ENCODE results near the gene SLC2A5.

SLC2A5 gene

GRCh38 chr1:9061252-9061960 is 8.0 kb downstream of the SLC2A5 start:
- DNase-seq: no peak

- DNase-seq: no peak
Measured at GRCh38 chr1:9059891-9060744, 9.3 kb downstream of the SLC2A5 start.

GRCh38 chr1:9058465-9058864 is 11.0 kb downstream of the SLC2A5 start:
- no peak for DNase-seq

GRCh38 chr1:9057851-9058250 is 11.6 kb downstream of the SLC2A5 start:
- DNase-seq: no peak

GRCh38 chr1:9052272-9053049 is 17.0 kb downstream of the SLC2A5 start:
- DNase-seq: no peak

- no peak for DNase-seq
Measured at GRCh38 chr1:9051379-9051778, 18.1 kb downstream of the SLC2A5 start.

- DNase-seq: no peak
Measured at GRCh38 chr1:9050803-9051202, 18.6 kb downstream of the SLC2A5 start.

- DNase-seq: no peak
Measured at GRCh38 chr1:9048551-9048950, 20.9 kb downstream of the SLC2A5 start.

- no peak for DNase-seq
Measured at GRCh38 chr1:9047019-9047418, 22.4 kb downstream of the SLC2A5 start.

- no peak for DNase-seq
Measured at GRCh38 chr1:9045861-9046510, 23.4 kb downstream of the SLC2A5 start.

GRCh38 chr1:9044236-9044635 is 25.2 kb downstream of the SLC2A5 start:
- no peak for DNase-seq

- DNase-seq: no peak
Measured at GRCh38 chr1:9042272-9042671, 27.2 kb downstream of the SLC2A5 start.

- DNase-seq: no peak
Measured at GRCh38 chr1:9041116-9041779, 28.2 kb downstream of the SLC2A5 start.

GRCh38 chr1:9040659-9041030 is 28.8 kb downstream of the SLC2A5 start:
- no peak for DNase-seq

- DNase-seq: no peak
Measured at GRCh38 chr1:9039761-9040658, 29.4 kb downstream of the SLC2A5 start.

- no peak for DNase-seq
Measured at GRCh38 chr1:9038881-9039760, 30.3 kb downstream of the SLC2A5 start.

- no peak for DNase-seq
Measured at GRCh38 chr1:9038338-9038650, 31.1 kb downstream of the SLC2A5 start.

- DNase-seq: peak in 1 of 2 donors; percentile 16
Measured at GRCh38 chr1:9037476-9038337, 31.7 kb downstream of the SLC2A5 start.

GRCh38 chr1:9035226-9035625 is 34.2 kb downstream of the SLC2A5 start:
- DNase-seq: no peak

All from CD4-positive, alpha-beta T cell treated with Interleukin-4 for 1 hour (primary cell).